HT1080 (cell line): ENCODE results near the gene CEPT1. TPM values are rescaled to one million over a fixed set of nuclear protein-coding genes. Genes with fewer than 3 reads are reported as not detected.
"Not testable (repeated sequence)": the region's sequence is repeated elsewhere in the genome, so short reads cannot be mapped to it uniquely, and the experiment has no call there.

Source experiments
- DNase-seq: peaks from one replicate; pipeline ENCODE4 v3.0.0-alpha.2; 2015; ENCODE audit warnings: low read depth
- total RNA-seq: library from RNA; depleted of rRNA; stranded (reverse); fragments of >200 nt; shearing (Covaris generic); gene quantifications from 2 replicates; pipeline ENCODE4 v1.2.3, GENCODE V29; 2014

Gene CEPT1
- total RNA-seq, 1 experiment from 2014 or later, result 35.7 TPM

DNA sequence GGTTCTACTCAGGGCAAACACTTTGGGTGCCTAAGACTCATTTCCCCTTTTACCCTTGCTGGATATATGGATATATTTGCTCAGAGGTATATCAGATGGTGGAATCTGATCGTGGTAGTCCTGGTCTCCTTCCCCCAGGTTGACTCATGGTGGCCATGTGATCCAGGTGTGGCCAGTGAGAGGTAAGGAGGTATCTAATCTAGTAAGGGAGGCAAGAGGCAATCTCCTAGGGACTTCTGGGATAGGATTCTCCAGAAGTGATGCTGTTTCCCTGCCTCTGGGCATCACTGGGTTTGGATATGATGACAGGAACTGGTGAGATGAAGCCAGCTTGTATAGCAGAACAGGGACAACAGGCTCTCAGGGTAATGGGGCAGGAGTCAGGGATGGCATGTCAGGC lies 68.9 kb downstream of the CEPT1 start:
- DNase-seq, result no peak

GRCh38 chr1:111209622-111210021 lies 69.6 kb downstream of the CEPT1 start:
- DNase-seq, result no peak

DNA sequence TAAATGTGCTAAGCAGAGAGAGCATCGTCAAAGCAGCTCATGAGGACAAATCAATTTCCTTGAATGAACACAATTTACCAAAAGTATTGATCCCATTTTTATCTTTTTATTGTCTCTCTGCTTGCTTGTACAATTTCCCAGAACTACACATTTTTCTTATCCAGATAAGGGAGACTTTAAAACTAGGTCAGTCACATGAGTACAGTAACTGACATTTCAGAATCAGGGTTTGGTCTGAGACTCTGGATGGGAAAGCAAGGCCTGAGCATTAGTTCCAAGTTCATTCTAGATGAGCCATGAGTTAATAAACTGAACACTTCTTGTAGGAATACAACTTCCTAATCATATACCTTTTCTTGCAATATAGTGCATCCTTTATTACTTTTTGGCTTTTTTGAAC lies 71.9 kb downstream of the CEPT1 start:
- DNase-seq, result no peak

- DNase-seq, result no peak
These were observed 72.8 kb downstream of the CEPT1 start for GRCh38 chr1:111212634-111213335.

GRCh38 chr1:111213412-111213811 lies 73.4 kb downstream of the CEPT1 start:
- no peak for DNase-seq

- no peak for DNase-seq
These were observed 74.2 kb downstream of the CEPT1 start for GRCh38 chr1:111214074-111214801.

GRCh38 chr1:111214884-111215283 lies 74.9 kb downstream of the CEPT1 start:
- no peak for DNase-seq

DNA sequence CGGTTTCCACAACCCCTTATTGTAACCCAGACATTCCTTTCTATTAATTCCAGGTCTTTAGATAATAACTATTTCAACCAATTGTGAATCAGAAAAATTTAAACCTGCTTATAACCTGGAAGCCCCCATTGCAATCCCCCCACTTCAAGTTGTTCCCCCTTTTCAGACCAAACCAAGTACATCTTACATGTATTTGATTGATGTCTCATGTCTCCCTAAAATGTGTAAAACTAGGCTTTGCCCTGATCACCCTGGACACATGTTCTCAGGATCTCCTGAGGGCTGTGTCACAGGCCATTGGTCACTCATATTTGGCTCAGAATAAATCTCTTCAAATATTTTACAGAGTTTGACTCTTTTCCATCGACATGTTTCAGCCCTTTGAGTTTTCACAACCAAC lies 75.3 kb downstream of the CEPT1 start:
- DNase-seq, result not testable (repeated sequence)

DNA sequence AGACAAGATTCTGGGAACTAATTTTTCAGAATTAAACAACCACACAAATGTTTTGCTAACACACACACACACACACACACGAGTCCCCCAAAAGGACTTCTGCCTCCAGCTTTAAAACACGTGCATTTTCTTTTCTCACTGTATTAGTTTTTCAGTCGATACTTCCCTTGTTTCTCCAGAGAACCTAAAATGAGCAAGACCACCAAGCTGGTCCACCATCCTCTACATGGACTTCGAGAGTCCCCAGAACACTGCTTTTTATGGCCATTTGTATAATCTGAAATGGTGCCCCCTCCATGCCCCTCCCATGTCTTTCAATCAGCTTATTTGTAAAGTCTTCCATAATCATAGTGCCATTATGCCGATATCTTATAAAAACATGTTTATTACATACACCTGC lies 76.7 kb downstream of the CEPT1 start:
- DNase-seq, result no peak

DNA sequence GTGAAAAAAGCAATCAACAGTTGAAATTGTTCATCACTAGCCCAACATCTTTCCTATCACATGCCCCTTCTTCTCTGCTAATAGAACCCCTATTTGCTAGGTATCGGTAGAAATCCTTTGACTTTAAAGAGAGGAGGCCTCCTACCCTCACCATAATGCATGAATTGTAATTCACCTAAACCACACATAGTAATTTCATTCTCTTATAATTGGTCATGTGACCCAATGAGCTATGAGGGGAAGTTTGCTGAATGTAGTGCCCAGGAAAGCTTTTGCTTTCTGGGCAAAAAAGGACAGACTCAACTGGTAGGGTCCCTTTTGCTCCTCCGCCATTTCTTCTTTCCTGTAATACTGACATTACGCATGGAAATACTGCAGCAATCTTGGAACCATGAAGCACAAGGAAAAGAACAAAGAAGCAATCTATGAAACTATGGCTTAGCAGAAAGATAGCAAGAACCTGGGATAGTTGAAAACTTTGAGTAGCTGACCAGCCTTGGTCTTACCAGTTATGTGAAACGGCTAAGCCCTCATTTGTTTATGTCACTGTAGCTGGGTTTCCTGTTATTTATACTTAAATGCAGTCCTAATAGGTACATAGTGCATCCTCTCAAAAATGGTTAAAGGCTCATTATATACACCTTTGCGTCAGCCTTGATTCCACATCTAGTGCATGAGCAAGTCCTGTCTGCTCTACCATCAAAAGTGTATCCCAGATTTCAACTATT lies 77.3 kb downstream of the CEPT1 start:
- no peak for DNase-seq

DNA sequence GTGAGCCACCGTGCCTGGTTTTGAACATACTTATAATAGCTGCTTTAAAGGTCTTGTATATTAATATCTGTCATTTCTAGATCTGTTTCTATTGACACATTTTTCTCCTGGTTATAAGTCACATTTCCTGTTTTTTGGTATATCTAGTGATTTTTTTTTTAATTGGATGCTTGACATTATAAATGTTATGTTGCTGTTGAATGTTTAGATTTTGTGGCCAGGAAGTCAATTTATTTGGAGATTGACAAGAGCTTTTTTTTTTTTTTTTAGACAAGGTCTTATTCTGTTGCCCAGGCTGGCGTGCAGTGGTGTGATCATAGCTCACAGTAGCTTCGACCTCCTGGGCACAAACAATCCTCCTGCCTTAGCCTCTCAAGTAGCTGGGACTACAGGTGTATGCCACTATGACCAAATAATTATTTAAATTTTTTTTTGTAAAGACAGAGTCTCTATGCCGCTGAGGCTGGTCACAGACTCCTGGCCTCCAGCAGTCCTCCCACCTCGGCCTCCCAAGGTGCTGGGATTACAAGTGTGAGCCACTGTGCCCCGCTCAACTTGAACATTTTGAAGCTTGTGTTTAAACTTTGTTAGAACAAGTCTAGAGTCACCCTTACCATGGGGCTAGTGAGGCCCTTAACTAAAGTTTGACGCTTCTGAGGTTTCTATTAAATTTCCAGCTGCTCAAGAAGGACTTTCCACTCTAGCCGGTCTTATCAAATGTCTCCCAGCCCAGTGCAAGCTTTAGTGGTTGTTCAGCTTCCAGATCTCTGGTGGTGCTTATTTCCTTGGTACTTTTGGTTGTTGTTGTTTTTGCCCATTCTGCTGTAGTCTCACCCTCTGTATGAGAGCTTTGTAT lies 78.9 kb downstream of the CEPT1 start:
- no peak for DNase-seq

GRCh38 chr1:111219557-111220286 lies 79.7 kb downstream of the CEPT1 start:
- DNase-seq, result no peak

DNA sequence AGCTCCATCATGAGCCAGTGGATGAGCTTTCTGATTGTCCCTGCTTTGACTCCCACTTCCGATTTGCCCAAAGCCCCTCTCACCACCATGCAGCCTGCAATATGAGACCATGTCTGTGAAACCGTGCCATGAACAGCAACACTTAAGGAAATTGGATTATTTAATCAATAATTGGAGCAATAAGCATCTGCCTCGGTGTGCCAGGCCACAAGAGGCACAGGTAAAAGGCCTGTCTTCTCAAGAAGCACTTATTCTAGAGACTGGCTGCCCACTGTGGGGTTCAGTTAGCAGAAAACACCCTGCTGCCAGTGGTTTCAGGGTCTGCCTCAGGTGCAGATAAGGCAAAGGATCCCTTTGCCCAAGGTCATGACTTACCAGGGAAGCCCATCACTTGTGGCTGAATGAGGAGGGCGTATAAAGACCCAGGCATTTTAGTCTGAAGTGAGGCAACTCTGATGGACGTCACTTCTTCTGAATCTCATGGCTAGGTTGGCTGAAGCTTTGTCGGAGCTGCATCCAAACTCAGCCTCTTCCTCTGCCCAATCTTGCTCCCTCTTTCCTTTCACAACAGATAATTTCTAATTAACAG lies 80.4 kb downstream of the CEPT1 start:
- DNase-seq, result no peak

- DNase-seq, result no peak
These were observed 81.2 kb downstream of the CEPT1 start for GRCh38 chr1:111221276-111221632.

DNA sequence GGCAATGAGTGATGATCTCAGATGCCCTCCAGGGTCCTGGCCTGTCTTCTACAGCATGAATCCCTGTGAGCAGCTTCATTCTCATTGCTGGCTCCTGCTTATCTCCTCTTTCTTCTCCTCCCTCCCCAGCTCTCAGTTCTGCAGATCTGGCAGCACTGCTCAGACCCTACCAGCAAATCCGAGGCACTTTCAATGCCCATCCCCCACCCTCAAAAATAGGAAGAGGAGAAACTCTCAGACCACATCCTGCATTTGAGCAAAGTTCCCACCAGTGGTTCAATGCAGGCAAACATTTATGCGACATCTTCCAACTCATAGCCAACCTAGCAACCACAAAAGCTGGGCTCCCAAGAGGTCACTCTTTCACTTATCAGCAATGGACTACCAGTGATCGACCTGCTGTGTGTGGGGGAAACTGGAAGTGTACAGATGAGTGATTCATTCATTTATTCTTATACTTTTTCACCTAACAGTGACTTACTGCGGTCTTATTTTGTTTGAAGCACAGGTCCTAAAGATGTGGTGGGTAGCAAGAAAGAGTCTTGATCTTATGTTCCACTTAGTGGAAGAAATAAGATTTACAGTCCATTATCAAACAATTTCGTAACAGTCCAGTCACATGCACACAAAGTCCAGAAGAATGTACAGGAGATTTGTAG lies 81.7 kb downstream of the CEPT1 start:
- peak; percentile 82 for DNase-seq

DNA sequence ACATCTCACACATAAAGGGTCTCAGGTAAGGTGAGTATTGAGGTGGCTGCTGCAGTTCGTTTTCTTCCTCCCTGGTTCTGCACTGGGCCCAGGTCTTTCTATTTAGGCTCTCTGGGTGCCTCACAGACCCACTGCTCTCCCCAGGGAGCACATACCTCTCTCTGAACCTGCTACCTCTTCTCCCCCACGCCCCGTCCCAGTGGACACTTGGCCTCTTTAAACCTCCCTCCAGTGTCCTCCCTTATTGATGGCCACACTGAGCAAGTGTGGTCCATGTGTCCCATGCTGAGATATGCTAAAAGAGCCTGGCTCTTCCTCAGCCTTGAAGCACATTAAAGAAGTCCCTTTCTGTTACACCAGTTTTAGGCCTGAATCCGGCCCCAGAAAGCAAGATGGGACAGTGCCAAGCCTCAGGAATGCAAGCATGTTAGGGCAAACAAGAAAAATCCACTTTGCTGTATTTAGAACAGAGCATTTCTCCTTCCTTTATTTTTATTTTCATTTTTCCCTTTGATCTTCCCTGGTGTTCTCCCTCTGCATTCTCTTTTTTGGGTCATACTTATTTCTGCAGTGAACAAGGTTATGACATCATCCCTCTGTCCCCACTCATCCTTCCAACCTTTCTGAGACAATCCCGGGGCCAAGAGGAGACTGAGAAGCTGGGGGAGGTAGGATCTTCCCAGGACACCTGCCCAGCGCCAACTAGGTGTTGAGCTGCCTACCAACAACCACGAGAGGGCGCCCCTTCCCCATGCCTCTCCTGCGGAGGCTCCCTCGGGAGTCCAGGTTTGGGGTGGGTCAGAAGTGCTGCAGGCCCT lies 82.5 kb downstream of the CEPT1 start:
- DNase-seq, result peak; percentile 75

DNA sequence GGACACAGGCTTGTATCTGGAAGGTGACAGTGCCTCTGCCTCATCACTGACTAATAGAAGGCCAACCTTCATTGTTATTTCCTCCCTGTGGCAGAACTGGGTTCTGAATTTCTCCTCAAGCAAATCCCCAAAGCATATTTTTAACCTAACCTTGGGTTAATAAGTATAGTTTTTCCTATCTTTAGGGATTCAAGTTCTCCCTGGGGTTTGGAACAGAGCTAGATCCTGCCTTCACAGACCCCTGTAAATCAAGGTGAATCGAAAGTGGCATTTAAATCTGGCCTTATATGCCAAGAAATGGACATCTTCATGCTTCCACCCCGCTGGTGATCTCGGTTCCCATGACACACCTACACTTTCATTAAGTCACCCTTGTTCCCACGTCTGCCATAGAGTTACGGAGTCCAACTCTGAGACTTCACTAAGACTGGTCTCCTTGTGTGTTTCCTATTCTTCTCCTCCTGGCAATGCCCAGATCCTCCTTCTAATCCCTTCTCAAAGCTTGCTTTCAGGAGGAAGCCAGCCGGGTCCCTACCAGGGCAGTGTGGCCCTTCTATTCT lies 83.2 kb downstream of the CEPT1 start:
- no peak for DNase-seq

- DNase-seq, result no peak
These were observed 85.1 kb downstream of the CEPT1 start for GRCh38 chr1:111225091-111225490.
